NOMO-1 (cell line): ENCODE results near the gene NUPR1.
"Not testable (repeated sequence)": the region's sequence is repeated elsewhere in the genome, so short reads cannot be mapped to it uniquely, and the experiment has no call there.

ENCODE experiments used
- DNase-seq, 2 experiments: peaks; one replicate each; lab custom pipeline; 2025; ENCODE audit not compliant: unreplicated experiment in 2 of 2; lab: John Stamatoyannopoulos, UW

Gene NUPR1

GRCh38 chr16:28500476-28501180, 38.1 kb downstream of the NUPR1 start:
- not testable (repeated sequence) for DNase-seq

GRCh38 chr16:28499854-28500253, 38.9 kb downstream of the NUPR1 start:
- no peak for DNase-seq

- no peak for DNase-seq
Observed at GRCh38 chr16:28498666-28499381, 40.0 kb downstream of the NUPR1 start.

- DNase-seq = no peak
Observed at GRCh38 chr16:28497861-28498599, 40.7 kb downstream of the NUPR1 start.

GRCh38 chr16:28497386-28497785, 41.4 kb downstream of the NUPR1 start:
- DNase-seq = no peak

GRCh38 chr16:28496844-28497243, 41.9 kb downstream of the NUPR1 start:
- no peak for DNase-seq

- DNase-seq = no peak
Observed at GRCh38 chr16:28495795-28496749, 42.7 kb downstream of the NUPR1 start.

- DNase-seq = peak in 1 of 2 experiments; percentile 37
Observed at GRCh38 chr16:28495098-28495793, 43.5 kb downstream of the NUPR1 start.

- peak; percentile 98 to 99 for DNase-seq
Observed at GRCh38 chr16:28494121-28494851, 44.5 kb downstream of the NUPR1 start, which contains the start of gene APOBR. TSS of gene APOBR (plus strand) at chr16:28494643. CDS start at chr16:28494682, 39 bp downstream.

- DNase-seq = no peak
Observed at GRCh38 chr16:28492511-28492910, 46.3 kb downstream of the NUPR1 start.

- peak; percentile 91 to 97 for DNase-seq
Observed at GRCh38 chr16:28491970-28492474, 46.8 kb downstream of the NUPR1 start, which contains the start of gene CLN3. TSS of gene CLN3 (minus strand) at chr16:28492074. CDS start at chr16:28491759, 315 bp downstream.

- DNase-seq = peak; percentile 65 to 78
Observed at GRCh38 chr16:28491230-28491969, 47.4 kb downstream of the NUPR1 start.

- DNase-seq = no peak
Observed at GRCh38 chr16:28486266-28486665, 52.5 kb downstream of the NUPR1 start.

- not testable (repeated sequence) for DNase-seq
Observed at GRCh38 chr16:28483361-28483760, 55.4 kb downstream of the NUPR1 start.
